PC-9 (cell line): ENCODE results near the gene PDE11A. TPM values are rescaled to one million over a fixed set of nuclear protein-coding genes. Genes with fewer than 3 reads are reported as not detected.

Experiments used
- BruUV-seq: library from RNA; stranded (reverse); fragments of 400-500 nt; replicated peaks from 2 replicates; lab custom pipeline; 2021; lab: Mats Ljungman, UMichigan
- CTCF ChIA-PET: fragments of 300-600 bp; sonication (Branson Sonifier 250); formaldehyde crosslinking; loops from one replicate; lab custom pipeline; 2022; ENCODE audit warnings: antibody characterized with exemption; lab: Charles Lee
- POLR2A ChIA-PET: fragments of 300-600 bp; sonication (Branson Sonifier 250); formaldehyde crosslinking; loops from one replicate; lab custom pipeline; 2022; ENCODE audit warnings: antibody characterized with exemption; ENCODE audit not compliant: unreplicated experiment; lab: Charles Lee
- DNase-seq, 2 experiments: peaks; one replicate each; pipeline versions ENCODE4 v3.0.0 to v3.0.0-alpha.2; 2015 to 2022; ENCODE audit warnings: mixed read lengths in 1 of 2
- H2AFZ ChIP-seq: fragments of 200-600 bp; sonication (generic); 2 replicates; pipeline ENCODE4 v1.8.1; 2017; ENCODE audit warnings: antibody characterized with exemption
- H3F3A ChIP-seq: fragments of 200-600 bp; sonication (generic); 2 replicates; pipeline ENCODE4 v1.8.1; 2017; ENCODE audit warnings: antibody characterized with exemption, mild to moderate bottlenecking, low read depth; ENCODE audit not compliant: insufficient read depth
- H3K27ac ChIP-seq: fragments of 200-600 bp; sonication (generic); 2 replicates; pipeline ENCODE4 v1.6.1; 2016; ENCODE audit warnings: mixed run types
- H3K27me3 ChIP-seq: fragments of 200-600 bp; sonication (generic); 2 replicates; pipeline ENCODE4 v1.6.1; 2016; ENCODE audit warnings: low read depth, mixed run types; ENCODE audit not compliant: insufficient read depth
- H3K36me3 ChIP-seq: fragments of 200-600 bp; sonication (generic); 2 replicates; pipeline ENCODE4 v1.6.1; 2016; ENCODE audit warnings: low read depth, mixed run types
- H3K4me1 ChIP-seq: fragments of 200-600 bp; sonication (generic); replicated peaks from 2 replicates; pipeline ENCODE4 v1.6.1; 2016; ENCODE audit warnings: mixed run types; ENCODE audit not compliant: insufficient read depth
- H3K4me2 ChIP-seq: fragments of 200-600 bp; sonication (generic); 2 replicates; pipeline ENCODE4 v1.6.1; 2017; ENCODE audit warnings: mixed run types
- H3K4me3 ChIP-seq: fragments of 200-600 bp; sonication (generic); 2 replicates; pipeline ENCODE4 v1.6.1; 2016; ENCODE audit warnings: mixed run types
- H3K79me2 ChIP-seq: fragments of 200-600 bp; sonication (generic); 2 replicates; pipeline ENCODE4 v1.6.1; 2017; ENCODE audit warnings: low read depth, mixed run types
- H3K9me2 ChIP-seq: fragments of 200-600 bp; sonication (generic); 2 replicates; pipeline ENCODE4 v1.8.1; 2017; ENCODE audit warnings: mild to moderate bottlenecking; ENCODE audit not compliant: insufficient read depth
- H3K9me3 ChIP-seq: fragments of 200-600 bp; sonication (generic); 2 replicates; pipeline ENCODE4 v1.8.1; 2016; ENCODE audit warnings: low read depth; ENCODE audit not compliant: insufficient read depth
- H4K20me1 ChIP-seq: fragments of 200-600 bp; sonication (generic); 2 replicates; pipeline ENCODE4 v1.8.1; 2017; ENCODE audit not compliant: insufficient read depth
- CTCF ChIP-seq: fragments of 200-600 bp; sonication (generic); conservative IDR thresholded peaks from 2 replicates; pipeline ENCODE4 v1.6.1; 2017; ENCODE audit warnings: mixed run types, antibody characterized with exemption, mild to moderate bottlenecking, moderate library complexity
- EZH2 ChIP-seq: fragments of 200-600 bp; sonication (generic); IDR thresholded peaks from 2 replicates; pipeline ENCODE4 v1.8.0; 2017; ENCODE audit warnings: antibody characterized with exemption, low read depth
- intact Hi-C: fragments of 100-400 bp; cut with micrococcal nuclease; formaldehyde crosslinking; loops from one replicate; pipeline ENCODE4 v1.10.0; 2022; ENCODE audit not compliant: unreplicated experiment
- total RNA-seq: library from RNA; stranded (reverse); gene quantifications from 2 replicates; pipeline ENCODE4 v1.2.3, GENCODE V29; 2021

Gene PDE11A
- total RNA-seq, 1 experiment from 2014 or later = 1.4 TPM

GRCh38 chr2:177721818-177722567 lies 350.6 kb downstream of the PDE11A start:
- Histone ChIP-seq H3K4me1 (no peaks in the 10 kb centered on the region), H3K4me2 (no peak overlapping the region), H3K4me3 (no peak overlapping the region), H3K27me3 (no peaks in the 10 kb centered on the region), H3K9me2 (no peaks in the 10 kb centered on the region), H3K36me3 (no peaks in the 10 kb centered on the region), H2AFZ (no peak overlapping the region), H3K9me3 (no peaks in the 10 kb centered on the region), H3K79me2 (no peaks in the 10 kb centered on the region), H3F3A (no peaks in the 10 kb centered on the region), H3K27ac (no peak overlapping the region), H4K20me1 (no peaks in the 10 kb centered on the region)
- no peak for TF ChIP-seq CTCF
- TF ChIP-seq EZH2 = no peak
- intact Hi-C loops = loop anchor here (5.0 to 10.0 kb wide), 3 partner anchors 120 to 575 kb away; partner anchors contain the start of gene NFE2L2
- POLR2A ChIA-PET = no interaction called here
- BruUV-seq = no TSS peak
- CTCF ChIA-PET = no interaction called here
- DNase-seq = no peak

GRCh38 chr2:177721087-177721486 lies 351.5 kb downstream of the PDE11A start:
- no peak overlapping the region for H3K4me3 ChIP-seq
- no peaks in the 10 kb centered on the region for H3K36me3 ChIP-seq
- no peak overlapping the region for H3K27ac ChIP-seq
- H4K20me1 ChIP-seq = no peaks in the 10 kb centered on the region
- BruUV-seq = no TSS peak
- no peaks in the 10 kb centered on the region for H3K9me3 ChIP-seq
- H2AFZ ChIP-seq = no peak overlapping the region
- no peaks in the 10 kb centered on the region for H3K4me1 ChIP-seq
- H3K27me3 ChIP-seq = no peaks in the 10 kb centered on the region
- ChIA-PET POLR2A (no interaction called here), CTCF (no interaction called here)
- no peaks in the 10 kb centered on the region for H3F3A ChIP-seq
- H3K4me2 ChIP-seq = no peak overlapping the region
- TF ChIP-seq EZH2 (no peak), CTCF (no peak)
- DNase-seq = no peak
- no peaks in the 10 kb centered on the region for H3K79me2 ChIP-seq
- H3K9me2 ChIP-seq = no peaks in the 10 kb centered on the region
- intact Hi-C loops = loop anchor here (5.0 to 10.0 kb wide), 3 partner anchors 119 to 574 kb away; partner anchors contain the start of gene NFE2L2

GRCh38 chr2:177717831-177718618 lies 354.6 kb downstream of the PDE11A start:
- Histone ChIP-seq H3K4me3 (no peak overlapping the region), H3K27ac (no peak overlapping the region), H4K20me1 (no peaks in the 10 kb centered on the region), H3K79me2 (no peaks in the 10 kb centered on the region), H3K9me3 (no peaks in the 10 kb centered on the region), H3K36me3 (no peaks in the 10 kb centered on the region), H3K4me2 (no peak overlapping the region), H2AFZ (no peak overlapping the region), H3K4me1 (no peaks in the 10 kb centered on the region), H3F3A (no peaks in the 10 kb centered on the region), H3K27me3 (no peaks in the 10 kb centered on the region), H3K9me2 (no peaks in the 10 kb centered on the region)
- intact Hi-C loops = no loop called here
- CTCF ChIA-PET = no interaction called here
- no TSS peak for BruUV-seq
- peak; percentile 54 for TF ChIP-seq CTCF
- TF ChIP-seq EZH2 = no peak
- no peak for DNase-seq
- POLR2A ChIA-PET = no interaction called here
